Peyer's patch (tissue), 4 donors: ENCODE results near the gene MACROD2.

Experiments
- CTCF ChIP-seq, 6 experiments: fragments of 450-650 bp in 4 of 6; fragments of 200-600 bp in 2 of 6; sonication (generic) in 1 of 6; IDR thresholded peaks; one replicate each; pipeline ENCODE4 v1.5.1; 2017 to 2019; ENCODE audit warnings: antibody characterized with exemption in 6 of 6, mild to moderate bottlenecking in 3 of 6, moderate library complexity in 1 of 6
- POLR2A ChIP-seq, 2 donors: fragments of 450-650 bp; IDR thresholded peaks; one replicate each; pipeline ENCODE4 v1.5.1; 2017; ENCODE audit warnings: antibody characterized with exemption in 2 of 2, mild to moderate bottlenecking in 2 of 2, moderate library complexity in 2 of 2

DNA sequence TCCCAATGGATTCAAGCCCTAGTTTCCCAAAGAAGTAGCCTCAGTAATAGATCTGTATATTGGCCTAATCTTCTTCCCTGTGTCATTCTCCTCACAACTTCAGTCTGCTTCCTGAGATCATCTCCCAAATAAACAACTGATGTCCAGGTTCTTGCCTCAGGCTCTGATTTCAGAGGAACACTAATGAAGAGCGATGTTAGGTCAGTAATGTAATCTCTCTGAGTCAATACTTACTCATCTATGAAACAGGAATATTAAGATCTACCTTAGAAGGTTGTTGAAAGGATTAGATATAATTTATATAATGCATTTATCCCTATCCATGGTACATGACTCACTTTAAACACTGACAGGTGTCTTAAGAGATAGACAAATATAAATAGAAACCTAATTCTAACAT is 588.1 kb downstream of the MACROD2 start:
- no peak for TF ChIP-seq CTCF (IDR thresholded peaks at IDR 0.05)
- no peak for TF ChIP-seq POLR2A (IDR thresholded peaks at IDR 0.05)
